Measurements from ENCODE around the gene MTCL3.

MTCL3 gene

DNA sequence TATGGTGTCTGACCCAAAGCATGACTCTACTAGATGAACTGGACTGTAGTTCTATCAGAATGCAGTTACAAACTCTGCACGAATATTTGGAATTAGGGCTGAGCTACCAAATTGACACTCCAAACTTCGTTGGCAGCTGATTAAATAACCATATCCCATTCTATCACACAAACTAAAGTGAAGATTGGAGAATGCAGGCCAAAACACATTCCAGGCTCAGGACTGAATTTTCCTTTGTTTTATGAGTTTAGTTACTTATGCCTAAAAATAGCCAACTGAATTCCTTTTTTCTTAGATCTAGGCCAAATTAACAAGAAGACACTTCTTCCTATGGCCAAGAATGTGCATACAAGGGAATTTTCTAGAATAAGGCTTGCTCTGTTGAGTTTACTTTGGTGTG, 50.2 kb downstream of the MTCL3 start:
- no peak for DNase-seq

GRCh38 chr6:127466416-127466815, 52.7 kb downstream of the MTCL3 start:
- DNase-seq, result no peak

GRCh38 chr6:127464881-127465459, 54.2 kb downstream of the MTCL3 start:
- DNase-seq, result peak; percentile 74

DNA sequence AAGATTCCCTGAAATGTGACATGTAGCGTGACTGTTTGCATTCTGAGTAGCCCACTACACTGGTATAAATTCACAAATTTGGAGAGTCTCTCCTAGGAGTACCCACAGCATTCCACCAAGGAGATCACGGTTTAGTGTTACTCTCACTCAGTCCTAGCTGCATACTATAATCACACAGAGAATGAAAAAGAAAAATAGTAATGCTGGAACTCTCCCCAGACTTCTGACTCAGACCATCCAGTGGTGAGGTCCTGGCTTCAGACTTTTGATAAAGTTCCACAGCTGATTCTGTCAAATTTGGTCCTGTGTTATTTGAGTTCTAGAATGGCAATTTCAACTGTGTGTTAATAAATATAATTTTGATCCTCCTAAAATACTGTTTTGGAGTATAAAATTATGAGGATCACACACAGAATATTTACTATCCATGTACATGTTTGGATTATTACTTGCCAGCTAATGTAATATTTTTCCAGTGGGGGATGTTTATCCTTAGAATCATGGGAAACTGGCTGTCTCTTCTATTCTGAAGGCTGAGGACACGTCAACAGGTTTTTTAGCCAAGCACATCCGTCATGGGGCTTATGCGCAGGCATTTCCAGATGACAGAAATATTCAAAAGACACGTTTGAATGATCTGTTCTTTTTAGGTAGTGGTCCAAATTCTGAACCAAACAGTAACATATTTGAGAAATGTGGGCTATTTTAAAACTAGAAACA, 54.8 kb downstream of the MTCL3 start:
- peak; percentile 83 for DNase-seq

GRCh38 chr6:127463056-127463455, 56.1 kb downstream of the MTCL3 start:
- DNase-seq, result no peak

DNA sequence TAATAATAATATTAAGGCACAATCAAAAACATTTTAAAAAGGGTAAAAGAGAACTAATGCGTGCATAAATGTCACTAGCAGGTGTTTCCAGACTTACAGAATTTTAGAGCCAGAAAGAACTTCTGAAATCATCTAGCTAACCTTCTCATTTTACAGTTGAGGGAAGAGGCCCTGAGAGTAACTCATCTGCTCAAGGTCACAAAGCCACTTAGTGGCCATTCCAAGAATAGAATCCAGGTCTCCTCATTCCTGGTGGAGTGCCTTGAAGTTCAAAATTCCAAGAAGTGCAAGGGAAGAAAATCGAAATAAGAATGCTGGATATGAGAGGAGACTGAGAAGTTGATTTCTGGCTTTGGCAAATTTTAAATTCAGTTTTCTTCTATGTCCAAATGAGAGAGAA, 56.8 kb downstream of the MTCL3 start:
- no peak for DNase-seq

GRCh38 chr6:127460465-127460864, 58.7 kb downstream of the MTCL3 start:
- no peak for DNase-seq

DNA sequence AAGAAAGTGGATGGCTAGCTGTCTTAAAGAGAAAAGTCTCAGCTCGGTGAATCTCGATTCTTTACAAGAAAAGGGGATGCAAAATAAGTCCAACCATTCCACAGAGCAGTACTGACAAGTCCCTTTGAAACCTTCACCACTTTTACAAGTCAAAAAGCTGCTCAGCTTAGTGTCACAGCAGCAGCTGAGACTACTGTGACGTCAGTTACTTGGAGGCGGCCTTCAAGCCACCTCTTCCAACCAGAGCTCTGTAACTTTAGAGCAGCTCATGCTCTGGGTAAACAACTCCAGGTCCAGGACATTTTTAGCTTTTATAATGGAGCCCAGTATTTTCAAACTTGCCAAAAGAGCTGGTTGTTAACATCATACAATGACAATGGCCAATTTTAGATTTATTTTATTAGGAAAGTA, 59.9 kb downstream of the MTCL3 start, which contains the start of gene KIAA0408:
TSS of gene KIAA0408 (minus strand) at position 159 of the 411 bp plus-strand sequence. CDS start 5,408 bp downstream, outside the sequence.
- peak; percentile 93 for DNase-seq

DNA sequence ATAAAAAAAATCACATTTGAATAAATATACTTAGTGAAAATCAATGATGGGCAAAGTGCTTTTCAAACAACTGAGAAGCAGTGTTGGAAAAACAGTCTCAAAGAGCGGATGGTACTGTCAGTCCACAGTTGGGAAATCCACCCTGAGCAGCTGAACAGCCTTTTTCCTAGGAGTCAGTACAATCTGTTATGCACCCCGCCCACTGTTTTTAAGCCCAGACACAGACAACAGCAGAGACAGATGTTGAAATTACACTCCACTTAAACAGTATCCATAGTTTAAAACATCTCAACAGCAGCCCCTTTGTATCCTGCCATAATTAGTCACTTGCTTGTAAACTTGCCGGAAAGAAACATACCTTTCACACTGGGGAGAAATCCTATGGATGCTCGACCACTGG, 60.3 kb downstream of the MTCL3 start:
- peak; percentile 70 for DNase-seq

DNA sequence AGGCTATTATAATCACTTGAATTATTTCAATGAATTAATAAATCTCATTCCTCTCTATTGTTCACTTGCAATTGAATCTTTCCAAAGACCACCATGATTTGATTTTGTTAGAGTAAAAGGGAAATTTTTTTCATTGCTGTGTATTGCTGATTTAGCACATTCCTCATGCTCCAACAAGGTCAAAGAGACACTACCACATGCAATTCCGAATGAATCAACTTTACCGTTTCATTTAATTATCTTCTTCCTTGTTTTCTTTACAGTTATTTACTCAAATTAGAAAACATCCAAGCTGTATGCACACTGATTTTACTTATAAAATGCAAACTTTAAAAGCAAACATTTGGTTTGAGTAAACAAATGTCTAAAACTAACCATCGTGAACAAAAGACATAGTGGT, 60.9 kb downstream of the MTCL3 start:
- no peak for DNase-seq

- DNase-seq, result peak; percentile 33
Observed at GRCh38 chr6:127457456-127458064, 61.6 kb downstream of the MTCL3 start.

GRCh38 chr6:127456465-127456864, 62.7 kb downstream of the MTCL3 start:
- DNase-seq, result peak; percentile 82

- no peak for DNase-seq
Observed at GRCh38 chr6:127453845-127454619, 65.1 kb downstream of the MTCL3 start.

- no peak for DNase-seq
Observed at GRCh38 chr6:127452803-127453202, 66.3 kb downstream of the MTCL3 start.

GRCh38 chr6:127451388-127451787, 67.7 kb downstream of the MTCL3 start:
- no peak for DNase-seq

DNA sequence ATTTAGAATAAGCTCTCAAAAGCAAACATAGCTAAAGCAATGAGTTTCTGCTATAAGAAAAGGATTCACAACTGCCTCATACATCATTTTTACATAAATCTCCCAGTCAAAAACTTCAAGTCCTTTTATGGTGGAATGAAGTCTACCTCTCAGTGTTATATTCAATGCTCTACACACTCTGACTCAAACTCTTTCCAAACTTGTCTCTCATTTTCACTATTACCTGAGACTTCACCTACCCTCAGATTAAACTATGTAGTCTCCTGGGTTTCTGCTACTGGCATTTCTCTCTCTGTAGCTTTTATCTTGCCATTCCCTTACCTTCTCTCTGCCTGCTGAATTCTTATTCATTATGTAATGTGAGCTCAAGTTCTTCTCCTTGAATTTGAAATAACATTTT, 71.4 kb downstream of the MTCL3 start:
- no peak for DNase-seq

GRCh38 chr6:127446356-127446755, 72.8 kb downstream of the MTCL3 start:
- no peak for DNase-seq

- no peak for DNase-seq
Observed at GRCh38 chr6:127441881-127442280, 77.3 kb downstream of the MTCL3 start.

- DNase-seq, result no peak
Observed at GRCh38 chr6:127439718-127440117, 79.4 kb downstream of the MTCL3 start.

DNA sequence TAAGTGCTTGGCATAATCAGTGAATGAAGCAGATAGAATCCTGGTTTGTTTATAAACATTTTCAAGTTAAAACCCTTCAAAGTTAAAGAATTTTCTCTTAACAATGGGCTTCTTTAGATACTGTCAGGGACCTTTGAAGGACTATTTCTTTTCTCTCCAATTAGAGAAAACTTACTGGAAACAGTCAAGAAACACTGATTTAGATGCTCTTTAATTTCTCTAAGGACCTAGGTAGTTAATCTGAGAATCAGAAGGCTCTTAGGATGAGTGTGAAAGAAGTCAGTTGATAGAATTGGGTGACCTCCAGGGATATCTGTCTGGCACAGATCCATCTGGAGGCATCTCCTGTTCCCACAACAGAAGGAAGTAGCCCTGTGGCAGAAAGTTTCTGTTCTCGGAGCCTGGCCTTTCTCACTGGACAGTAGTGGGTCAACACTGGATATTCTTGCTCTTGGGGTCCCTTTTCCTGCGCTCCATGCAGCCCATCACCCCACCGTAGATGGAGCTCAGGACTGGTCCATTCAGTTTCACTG, 82.5 kb downstream of the MTCL3 start:
- DNase-seq, result no peak

- DNase-seq, result no peak
Observed at GRCh38 chr6:127435626-127436220, 83.4 kb downstream of the MTCL3 start.

GRCh38 chr6:127434651-127435050, 84.5 kb downstream of the MTCL3 start:
- no peak for DNase-seq

Measured in muscle of arm (tissue), 1 donor.